Measurements from ENCODE around the gene DLG2.

Gene DLG2

DNA sequence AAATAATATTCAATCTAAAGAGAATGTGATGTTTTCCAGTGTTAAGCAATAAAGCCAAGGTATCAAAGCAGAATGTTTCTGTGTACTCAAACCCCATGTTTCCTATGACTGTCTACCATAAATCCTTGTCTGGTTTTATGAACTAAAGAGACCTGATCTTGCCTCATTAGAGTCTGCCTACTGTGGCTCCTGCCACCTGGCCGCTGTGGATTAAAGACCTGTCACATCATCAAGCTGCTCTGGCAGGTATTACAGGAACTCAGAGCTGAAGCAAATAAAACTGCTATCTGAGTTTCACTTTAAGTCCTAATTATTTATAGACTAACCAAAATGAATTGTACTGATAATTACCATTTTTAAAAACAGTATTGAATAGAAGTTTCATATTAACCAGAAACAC, 2133.2 kb downstream of the DLG2 start:
- TF ChIP-seq, protein P1, sequence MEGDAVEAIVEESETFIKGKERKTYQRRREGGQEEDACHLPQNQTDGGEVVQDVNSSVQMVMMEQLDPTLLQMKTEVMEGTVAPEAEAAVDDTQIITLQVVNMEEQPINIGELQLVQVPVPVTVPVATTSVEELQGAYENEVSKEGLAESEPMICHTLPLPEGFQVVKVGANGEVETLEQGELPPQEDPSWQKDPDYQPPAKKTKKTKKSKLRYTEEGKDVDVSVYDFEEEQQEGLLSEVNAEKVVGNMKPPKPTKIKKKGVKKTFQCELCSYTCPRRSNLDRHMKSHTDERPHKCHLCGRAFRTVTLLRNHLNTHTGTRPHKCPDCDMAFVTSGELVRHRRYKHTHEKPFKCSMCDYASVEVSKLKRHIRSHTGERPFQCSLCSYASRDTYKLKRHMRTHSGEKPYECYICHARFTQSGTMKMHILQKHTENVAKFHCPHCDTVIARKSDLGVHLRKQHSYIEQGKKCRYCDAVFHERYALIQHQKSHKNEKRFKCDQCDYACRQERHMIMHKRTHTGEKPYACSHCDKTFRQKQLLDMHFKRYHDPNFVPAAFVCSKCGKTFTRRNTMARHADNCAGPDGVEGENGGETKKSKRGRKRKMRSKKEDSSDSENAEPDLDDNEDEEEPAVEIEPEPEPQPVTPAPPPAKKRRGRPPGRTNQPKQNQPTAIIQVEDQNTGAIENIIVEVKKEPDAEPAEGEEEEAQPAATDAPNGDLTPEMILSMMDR (IDR thresholded peaks at IDR 0.05; ENCODE audit: low read depth, low read length) = no peak
- H3K4me3 ChIP-seq (ENCODE audit: low read depth, low read length) = no peak overlapping the region

DNA sequence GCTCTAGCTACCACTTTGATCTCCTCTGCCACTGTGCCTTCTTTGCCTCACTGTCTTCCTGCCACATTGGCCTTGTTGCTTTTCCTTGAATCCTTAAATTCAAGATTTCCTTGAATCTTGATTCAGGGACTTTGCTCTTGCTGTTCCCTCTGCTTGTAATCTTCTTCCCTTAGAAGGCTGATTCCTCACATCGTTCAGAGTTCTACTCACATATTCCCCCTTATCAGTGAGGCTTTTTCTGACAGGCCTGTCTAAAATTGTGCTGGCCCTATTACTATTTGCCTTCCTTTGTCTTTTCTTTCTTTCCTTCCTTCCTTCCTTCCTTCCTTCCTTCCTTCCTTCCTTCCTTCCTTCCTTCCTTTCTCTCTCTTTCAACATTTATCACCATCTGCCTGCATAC, 2134.1 kb downstream of the DLG2 start:
- TF ChIP-seq, protein P1 (IDR thresholded peaks at IDR 0.05; ENCODE audit: low read depth, low read length) = no peak

DNA sequence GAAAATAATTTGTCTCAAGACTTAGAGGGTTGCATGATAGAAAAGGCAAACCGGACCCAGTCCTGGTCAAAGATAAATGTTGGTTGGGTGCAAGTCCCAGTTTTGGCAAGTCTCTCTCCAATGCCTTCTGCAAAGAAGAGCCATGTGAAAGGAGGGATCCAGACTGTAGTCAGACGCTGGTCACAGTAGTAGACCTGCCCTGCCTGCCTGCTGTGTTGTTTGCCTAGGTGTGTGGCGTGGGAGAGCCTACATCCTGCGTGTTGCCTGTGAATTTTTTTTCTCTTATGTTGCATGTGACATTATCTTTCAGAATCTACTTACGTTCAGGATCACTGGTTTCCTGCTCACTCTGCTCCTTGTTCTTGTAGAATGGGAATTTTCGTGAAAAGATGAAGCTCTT, 2143.3 kb downstream of the DLG2 start:
- H3K4me3 ChIP-seq (ENCODE audit: low read depth, low read length) = no peak overlapping the region
- TF ChIP-seq, protein P1 (IDR thresholded peaks at IDR 0.05; ENCODE audit: low read depth, low read length) = no peak

More for the DNA sequence above, 2134.1 kb downstream of the DLG2 start:
- no peak overlapping the region for H3K4me3 ChIP-seq (ENCODE audit: low read depth, low read length)

DNA sequence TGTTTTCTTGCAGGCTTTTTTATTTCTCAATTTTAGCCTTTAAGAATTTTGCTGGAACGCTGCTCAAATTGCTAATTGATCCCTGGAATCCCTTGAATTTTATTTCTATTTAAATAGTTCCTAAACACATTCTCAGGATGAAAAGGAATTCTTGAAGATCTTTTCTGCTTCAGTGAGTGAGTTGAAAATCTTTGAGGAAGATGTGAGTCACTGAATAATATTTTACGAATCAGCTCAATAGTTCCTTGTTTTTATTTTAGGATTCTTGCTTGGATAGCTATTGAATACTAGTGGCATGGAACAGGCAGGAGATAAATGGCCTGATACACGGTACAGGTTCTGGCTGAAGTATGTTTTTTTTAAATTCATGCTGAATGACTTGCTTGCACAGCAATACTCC, 2146.3 kb downstream of the DLG2 start:
- no peak overlapping the region for H3K4me3 ChIP-seq (ENCODE audit: low read depth, low read length)
- TF ChIP-seq, protein P1 (IDR thresholded peaks at IDR 0.05; ENCODE audit: low read depth, low read length) = no peak

DNA sequence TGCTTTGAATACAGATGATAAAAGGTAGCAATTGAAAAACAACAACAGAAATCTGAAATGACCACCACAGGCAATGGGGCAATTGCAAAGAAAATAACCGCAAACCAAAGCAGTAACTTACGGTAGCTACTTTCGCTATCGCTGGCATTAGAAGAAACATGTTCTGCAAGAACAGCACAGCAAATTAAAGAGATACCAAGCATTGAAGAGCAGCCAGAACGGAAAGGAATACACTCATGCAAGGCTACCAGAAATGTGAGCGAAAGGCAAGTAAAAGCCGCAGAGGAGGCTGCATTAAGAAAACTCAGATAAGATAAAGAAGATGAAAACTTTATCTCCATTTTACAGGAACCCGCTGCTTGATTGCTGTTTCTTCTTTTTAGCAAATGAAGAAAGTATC, 2146.9 kb downstream of the DLG2 start:
- TF ChIP-seq, protein P1 (IDR thresholded peaks at IDR 0.05; ENCODE audit: low read depth, low read length) = no peak
- H3K4me3 ChIP-seq (ENCODE audit: low read depth, low read length) = no peak overlapping the region

DNA sequence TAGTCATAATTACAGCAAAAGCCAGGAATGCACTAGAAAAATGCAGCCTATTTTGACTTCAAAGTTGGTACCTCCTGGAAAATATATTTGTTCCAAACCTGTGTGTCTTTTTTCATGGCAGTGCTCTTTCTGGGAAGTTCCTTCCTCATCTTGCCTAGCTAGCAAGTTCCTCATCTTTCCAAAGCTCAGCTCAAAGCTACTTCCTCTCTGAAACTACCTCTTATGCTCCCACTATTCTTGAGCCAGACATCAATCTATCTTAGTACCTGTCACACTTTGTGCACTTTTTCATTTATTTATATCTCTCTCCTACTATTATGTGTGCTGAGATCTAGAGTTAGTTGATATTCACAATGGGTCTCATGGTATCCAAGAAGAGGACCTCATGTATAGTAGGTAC, 2149.4 kb downstream of the DLG2 start:
- TF ChIP-seq, protein P1 (IDR thresholded peaks at IDR 0.05; ENCODE audit: low read depth, low read length) = no peak
- H3K4me3 ChIP-seq (ENCODE audit: low read depth, low read length) = no peak overlapping the region

DNA sequence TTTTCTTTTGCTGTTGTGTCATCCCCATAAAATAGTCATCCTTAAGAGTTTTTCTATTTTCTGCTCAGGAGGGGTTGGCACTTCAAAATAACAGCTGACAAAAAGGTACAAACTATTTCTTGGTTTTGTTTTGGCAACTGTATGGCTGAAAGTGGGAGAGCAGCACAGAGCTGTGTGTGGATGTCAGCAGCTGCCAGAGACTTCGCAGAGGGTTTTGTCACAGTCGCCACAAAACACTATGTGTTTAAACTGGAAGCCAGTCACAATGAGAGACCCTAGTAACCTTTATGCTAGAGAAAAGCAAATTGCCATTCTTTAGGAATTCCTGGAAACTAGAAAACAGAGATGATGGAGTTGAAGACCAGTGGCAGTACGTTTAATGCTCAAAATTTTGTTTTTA, 2151.4 kb downstream of the DLG2 start:
- TF ChIP-seq, protein P1 (IDR thresholded peaks at IDR 0.05; ENCODE audit: low read depth, low read length) = no peak
- H3K4me3 ChIP-seq (ENCODE audit: low read depth, low read length) = no peak overlapping the region

Data from WI38 (cell line).